Dedifferentiated amniotic fluid mesenchymal stem cell (primary cell): Measurements from ENCODE around the gene ULK3.

Experiments
- DNase-seq: peaks from one replicate; pipeline ENCODE4 v3.0.0-alpha.2; 2016; ENCODE audit errors: extremely low spot score

Gene ULK3

GRCh38 chr15:74822233-74822632 is 20.7 kb downstream of the ULK3 start:
- no peak for DNase-seq

- DNase-seq: no peak
These were observed 21.2 kb downstream of the ULK3 start for GRCh38 chr15:74821790-74822158.

DNA sequence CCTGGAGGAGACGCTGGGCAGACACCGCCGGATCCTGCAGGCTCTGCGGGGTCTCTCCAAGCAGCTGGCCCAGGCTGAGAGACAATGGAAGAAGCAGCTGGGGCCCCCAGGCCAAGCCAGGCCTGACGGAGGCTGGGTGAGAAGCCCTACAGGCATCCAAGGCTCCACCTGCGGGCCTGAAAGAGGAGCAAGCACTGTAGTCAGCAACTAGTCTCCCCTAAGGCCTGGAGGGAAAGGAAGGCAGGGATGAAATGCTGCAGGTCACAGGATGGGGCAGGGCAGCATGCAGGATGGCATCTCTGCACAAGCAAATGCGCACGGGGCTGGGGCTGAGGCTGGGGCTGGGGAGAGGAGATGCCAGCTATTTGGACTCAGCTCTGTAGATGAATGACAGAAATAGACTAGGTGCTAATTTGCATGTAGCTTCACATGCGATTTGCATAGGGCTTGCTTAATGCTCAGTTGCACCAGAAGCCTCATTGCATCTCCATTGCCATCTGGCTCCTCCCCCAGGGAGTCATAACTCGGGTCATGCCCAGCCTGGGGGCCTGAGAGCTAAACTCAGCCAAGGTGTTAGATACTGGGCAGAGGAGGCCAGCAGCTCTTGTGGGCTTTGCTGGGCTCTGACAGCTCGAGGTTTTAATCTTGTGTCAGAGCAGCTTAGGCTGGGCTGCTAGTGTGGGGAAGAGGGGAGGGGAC is 21.7 kb downstream of the ULK3 start:
- DNase-seq: no peak

DNA sequence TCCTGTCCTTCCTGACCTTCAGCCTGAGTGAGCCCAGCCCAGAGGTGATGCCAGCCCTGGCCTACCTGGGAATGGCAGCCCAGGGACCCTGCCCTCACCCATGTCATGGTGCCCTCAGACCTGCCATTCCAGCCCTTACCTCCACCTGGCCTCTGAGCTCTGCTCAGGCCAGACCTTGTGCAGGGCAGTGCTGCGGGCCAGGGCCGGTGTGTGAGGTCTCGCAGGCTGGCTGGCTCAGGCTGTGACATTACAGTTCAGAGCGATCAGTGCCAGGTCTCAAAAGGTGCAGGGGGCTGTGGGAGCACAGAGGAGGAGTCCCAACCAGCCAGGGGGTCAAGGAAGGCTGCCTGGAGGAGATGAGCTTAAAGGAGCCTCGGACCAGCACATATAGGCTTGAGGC is 22.9 kb downstream of the ULK3 start:
- no peak for DNase-seq

DNA sequence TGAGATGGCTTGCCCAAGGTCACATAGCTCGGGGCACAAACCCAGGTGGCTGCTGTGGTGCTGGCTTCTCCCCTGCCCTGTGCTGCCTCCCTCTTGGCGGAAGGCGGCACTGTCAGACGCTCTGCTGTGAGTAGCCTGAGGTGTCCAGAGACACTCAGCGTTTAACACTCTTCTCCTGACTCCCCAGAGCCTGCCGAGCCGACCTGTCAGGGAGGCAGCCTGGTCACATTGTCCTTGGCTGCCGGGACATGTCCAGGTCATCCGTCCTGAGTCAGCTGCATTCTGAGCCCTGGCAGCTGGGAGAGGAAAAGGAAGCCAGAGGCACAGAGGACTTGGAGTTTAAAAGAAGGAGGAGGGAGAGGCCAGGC is 25.6 kb downstream of the ULK3 start:
- no peak for DNase-seq

- no peak for DNase-seq
These were observed 26.2 kb downstream of the ULK3 start for GRCh38 chr15:74816624-74817369.

DNA sequence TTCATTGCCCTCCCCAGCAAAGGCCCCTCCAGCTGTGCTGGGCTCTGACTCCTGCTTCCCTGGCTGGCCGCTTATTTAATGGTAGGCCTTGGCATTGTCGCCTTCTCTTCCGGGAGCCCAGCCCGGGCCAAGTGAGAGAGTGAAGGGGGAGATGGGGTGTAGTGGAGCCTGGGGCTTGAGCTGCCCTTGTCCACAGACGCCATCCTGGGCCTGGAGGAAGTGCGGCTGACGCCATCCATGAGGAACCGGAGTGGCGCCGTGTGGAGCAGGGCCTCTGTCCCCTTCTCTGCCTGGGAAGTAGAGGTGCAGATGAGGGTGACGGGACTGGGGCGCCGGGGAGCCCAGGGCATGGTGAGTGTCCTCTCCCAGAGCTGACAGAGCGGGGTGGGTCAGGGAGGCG is 27.0 kb downstream of the ULK3 start:
- DNase-seq: no peak

GRCh38 chr15:74815121-74815934 is 27.6 kb downstream of the ULK3 start:
- no peak for DNase-seq

DNA sequence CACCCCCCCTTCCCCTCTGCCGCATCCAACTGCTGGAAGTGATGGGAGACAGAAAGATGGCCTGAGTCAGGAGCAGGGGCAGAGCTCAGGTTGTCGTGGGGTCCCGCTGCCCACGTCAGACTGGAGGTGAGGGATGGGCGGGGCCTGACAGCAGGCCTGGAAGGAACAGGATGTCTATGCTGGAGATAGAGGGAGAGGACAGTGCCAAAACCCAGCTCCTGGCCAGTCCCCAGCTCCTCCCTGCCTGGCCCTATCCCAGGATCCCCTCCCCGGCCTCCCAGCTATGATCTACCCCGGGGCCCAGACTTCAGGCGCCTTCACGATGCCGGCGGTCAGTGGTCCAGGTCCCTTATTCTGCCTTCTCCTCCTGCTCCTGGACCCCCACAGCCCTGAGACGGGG is 30.4 kb downstream of the ULK3 start, which contains the start of gene LMAN1L:
LMAN1L (plus strand) TSS at position 303 of the 400 bp plus-strand sequence; CDS start at position 323, 20 bp downstream.
- DNase-seq: no peak

DNA sequence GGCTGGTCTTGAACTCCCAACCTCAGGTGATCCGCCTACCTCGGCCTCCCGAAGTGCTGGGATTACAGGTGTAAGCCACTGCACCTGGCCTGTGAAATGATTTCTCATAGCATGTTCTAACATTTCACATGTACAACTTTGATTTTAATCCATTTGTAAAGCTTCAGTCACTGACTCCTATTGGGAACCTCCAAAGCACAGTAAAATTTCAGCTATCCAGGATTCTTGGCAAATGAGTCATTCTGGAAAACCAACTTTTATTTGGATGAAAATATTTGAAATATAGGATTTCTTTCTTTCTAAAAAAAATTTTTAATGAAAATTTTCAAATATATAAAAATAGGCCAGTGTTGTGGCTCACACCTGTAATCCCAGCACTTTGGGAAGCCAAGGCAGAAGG is 33.0 kb downstream of the ULK3 start:
- no peak for DNase-seq

GRCh38 chr15:74809242-74809641 is 33.7 kb downstream of the ULK3 start:
- no peak for DNase-seq

DNA sequence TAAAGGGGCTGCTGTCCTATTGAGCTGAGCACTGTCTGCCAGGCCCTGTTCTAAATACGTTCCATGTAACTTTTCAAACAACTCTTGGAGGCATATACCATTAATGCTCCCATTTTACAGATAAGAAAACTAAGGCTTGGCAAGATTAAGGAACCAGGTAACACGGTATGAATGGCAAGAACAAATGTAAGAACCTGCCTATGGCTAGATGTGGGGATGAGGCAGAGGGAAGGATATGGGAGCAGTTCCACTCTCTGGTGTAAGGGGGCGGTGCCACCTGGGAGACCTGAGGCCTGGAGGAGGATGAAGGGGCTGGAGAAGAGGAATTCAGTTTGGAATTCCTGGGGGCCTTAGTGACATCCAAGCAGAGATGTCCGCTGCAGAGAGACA is 34.1 kb downstream of the ULK3 start:
- no peak for DNase-seq

- DNase-seq: no peak
These were observed 34.7 kb downstream of the ULK3 start for GRCh38 chr15:74808078-74808839.

DNA sequence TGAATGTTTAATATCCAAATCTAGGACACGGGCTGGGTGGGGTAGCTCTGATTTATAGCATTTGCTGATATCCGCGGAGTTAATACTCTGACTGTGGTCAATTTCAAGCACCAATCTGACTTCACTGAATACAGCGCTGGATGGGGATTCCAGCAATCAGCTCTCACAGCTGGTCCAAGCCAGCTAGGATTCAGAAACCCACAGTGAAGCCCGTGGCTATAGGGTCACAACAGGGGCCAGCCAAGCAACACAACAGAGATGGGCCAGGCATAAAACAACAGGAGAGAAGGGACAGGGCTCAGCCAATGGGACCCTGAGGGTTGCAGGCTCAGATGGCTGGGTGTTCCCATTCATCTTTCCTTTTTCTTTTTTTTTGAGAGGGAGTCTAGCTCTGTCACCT is 35.7 kb downstream of the ULK3 start:
- no peak for DNase-seq

DNA sequence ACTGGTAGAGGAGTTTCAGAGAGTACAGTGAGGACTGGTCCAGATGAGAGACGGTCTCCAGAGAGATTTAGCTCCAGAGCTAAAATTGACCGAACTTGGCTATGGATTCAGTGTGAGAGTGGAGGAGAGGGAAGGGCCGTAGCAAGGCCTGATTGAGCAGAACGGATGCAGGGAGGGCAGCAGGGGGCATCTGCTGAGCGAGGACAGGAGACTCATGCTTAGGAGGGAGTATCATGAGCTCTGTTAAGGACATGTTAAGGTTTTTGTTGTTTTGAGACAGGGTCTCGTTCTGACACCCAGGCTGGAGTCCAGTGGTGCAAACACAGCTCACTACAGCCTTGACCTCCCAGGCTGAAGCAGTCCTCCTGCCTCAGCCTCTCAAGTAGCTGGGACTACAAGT is 38.0 kb downstream of the ULK3 start:
- DNase-seq: no peak

DNA sequence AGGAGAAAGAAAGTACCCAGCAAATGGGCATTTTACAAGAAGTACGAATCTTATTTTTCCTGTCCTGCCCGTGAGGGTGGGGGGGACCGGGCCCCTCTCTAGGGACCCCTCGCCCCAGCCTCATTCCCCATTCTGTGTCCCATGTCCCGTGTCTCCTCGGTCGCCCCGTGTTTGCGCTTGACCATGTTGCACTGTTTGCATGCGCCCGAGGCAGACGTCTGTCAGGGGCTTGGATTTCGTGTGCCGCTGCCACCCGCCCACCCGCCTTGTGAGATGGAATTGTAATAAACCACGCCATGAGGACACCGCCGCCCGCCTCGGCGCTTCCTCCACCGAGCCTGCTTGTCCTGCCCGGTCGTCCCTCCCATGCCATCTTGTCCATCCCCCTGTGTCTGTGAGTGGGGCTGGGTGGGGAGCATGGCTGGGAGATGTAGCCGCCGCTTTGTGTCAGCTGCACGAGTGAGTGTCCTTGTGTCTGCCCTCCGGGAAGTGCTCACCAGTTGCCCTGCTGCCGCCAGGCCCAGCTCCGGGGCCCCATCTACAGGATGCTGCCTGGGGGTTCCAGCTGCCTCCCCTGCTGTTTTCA is 40.0 kb downstream of the ULK3 start:
- no peak for DNase-seq

- DNase-seq: no peak
These were observed 40.7 kb downstream of the ULK3 start for GRCh38 chr15:74802290-74802689.

DNA sequence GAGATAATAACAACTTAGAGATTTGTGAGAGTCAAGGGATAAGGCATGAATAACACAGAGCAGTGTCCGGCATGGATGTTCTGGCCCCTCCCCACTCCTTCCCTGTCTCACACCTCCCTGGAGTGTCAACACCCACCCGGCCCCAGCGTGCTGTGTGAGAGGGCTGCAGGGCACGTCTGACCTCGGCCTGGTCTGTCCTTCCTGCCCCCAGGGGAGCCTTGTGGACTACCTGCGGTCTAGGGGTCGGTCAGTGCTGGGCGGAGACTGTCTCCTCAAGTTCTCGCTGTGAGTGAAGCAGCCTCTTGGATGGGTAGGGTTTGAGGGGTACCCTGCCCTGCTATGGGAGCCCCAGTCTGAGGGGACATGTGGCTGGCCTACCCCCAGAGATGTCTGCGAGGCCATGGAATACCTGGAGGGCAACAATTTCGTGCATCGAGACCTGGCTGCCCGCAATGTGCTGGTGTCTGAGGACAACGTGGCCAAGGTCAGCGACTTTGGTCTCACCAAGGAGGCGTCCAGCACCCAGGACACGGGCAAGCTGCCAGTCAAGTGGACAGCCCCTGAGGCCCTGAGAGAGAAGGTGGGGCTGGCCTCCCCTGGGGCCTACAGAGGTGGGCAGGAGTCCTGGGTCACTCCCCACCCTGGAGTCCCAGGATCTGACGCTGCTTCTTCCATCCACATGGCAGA is 41.5 kb downstream of the ULK3 start:
- no peak for DNase-seq

- no peak for DNase-seq
These were observed 42.3 kb downstream of the ULK3 start for GRCh38 chr15:74800559-74801094.

- DNase-seq: no peak
These were observed 42.9 kb downstream of the ULK3 start for GRCh38 chr15:74799856-74800558.
